Measurements from ENCODE around the gene POLR3F.
"Not testable (repeated sequence)": the region's sequence is repeated elsewhere in the genome, so short reads cannot be mapped to it uniquely, and the experiment has no call there.

The POLR3F gene

DNA sequence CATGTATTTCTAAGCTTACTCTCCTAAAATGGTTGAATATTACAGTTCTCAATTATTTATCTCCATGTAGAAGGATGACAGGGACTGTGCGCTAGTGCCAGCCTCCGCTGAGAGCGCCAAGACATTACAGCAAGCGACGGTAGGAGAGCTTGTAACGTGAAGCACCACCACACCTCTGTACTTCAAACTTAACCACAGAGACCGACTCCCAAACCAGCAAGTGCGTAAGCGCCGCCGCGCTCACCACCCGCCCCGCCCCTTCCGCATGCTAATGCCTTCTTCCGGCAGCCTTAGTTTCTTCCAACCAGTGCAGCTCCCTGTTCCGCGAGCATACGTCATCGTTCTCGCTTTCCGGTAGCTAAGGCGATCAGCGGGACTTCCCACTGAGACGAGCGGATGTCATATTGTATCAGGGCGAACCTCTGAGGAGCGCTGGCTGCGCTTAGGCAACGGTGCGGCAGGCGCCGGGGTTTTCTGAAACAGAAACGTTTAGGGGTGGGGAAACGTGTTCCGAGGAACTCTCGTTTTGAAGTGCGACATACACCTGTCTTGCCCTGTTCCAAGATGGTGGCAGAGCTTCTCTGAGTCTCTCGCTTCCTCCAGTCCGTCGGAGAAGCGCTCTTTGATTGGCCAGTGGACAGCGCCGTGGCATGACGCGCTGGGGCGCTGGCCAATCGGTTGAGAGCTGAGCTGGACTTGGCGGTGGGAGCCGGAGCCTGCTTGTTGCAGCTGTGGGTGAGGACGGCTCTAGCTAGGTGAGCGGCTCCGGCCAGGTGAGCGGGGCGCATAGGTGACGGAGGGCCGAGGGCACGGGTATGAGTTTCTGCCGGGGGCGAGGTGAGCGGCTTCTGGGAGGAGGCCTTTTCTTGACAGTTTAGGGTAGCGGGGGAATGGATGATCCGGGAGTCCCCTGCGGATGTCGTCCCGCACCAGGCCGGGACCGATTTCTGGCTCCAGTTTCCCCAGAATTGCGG lies 40.3 kb downstream of the POLR3F start, which contains the start of gene SEC23B:
Gene SEC23B, plus strand, starts transcription at position 723 of the 974 bp plus-strand sequence. CDS start 2,896 bp downstream, outside the sequence.
- DNase-seq: peak; percentile 90

DNA sequence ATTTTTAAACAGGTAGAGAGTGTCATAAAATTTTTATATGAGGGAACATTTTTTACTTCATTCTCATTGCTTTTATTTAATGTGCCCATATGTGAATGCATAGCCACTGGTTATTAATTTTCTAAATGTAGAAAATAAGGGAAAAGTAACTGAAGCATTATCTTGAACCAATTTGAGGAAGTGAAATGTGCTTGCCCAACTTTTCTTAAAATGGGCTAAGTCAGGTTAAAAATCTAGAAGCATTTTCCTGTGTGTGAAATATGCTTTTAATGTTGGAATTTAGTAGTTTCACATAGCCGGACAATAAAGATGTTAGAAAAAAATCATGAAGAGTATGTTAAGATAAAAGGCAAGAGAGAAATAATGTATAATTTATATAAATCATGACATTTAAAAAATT lies 44.4 kb downstream of the POLR3F start:
- no peak for DNase-seq

DNA sequence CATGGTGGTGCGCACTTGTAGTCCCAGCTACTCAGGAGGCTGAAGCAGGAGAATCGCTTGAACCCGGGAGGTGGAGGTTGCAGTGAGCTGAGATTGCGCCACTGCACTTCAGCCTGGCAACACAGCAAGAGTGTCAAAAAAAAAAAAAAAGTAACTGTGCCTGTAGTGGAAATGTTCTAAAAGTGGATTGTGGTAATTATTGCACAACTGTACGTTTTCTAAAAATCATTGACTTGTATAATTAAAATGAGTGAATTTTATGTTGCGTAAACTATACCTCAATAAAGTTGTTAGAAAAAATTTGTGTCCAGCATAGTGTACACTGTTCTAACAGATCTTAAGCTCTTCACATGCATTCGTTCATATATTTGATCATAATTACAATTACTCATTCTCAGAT lies 46.0 kb downstream of the POLR3F start:
- DNase-seq: no peak

- no peak for DNase-seq
These were observed 46.9 kb downstream of the POLR3F start for GRCh38 chr20:18514127-18514526.

DNA sequence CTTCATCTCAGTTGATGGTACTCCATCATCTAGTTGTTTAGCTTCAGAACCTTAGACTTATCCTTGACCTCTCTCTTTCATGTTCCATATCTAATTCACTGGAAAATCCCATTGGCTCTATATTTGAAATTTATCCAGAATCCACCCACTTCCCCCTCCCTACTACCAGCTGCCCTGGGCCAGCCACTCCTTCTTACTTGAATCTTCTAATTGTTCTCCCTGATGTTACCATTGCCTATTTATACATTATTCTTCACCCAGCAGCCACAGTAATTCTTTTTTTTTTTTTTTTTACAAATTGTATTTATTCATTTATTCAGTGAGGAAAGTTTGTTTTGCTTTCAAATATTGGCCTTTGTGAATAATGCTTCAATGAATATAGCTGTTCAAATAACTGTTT lies 48.8 kb downstream of the POLR3F start:
- no peak for DNase-seq

GRCh38 chr20:18522066-18522465 lies 54.9 kb downstream of the POLR3F start:
- DNase-seq: not testable (repeated sequence)

DNA sequence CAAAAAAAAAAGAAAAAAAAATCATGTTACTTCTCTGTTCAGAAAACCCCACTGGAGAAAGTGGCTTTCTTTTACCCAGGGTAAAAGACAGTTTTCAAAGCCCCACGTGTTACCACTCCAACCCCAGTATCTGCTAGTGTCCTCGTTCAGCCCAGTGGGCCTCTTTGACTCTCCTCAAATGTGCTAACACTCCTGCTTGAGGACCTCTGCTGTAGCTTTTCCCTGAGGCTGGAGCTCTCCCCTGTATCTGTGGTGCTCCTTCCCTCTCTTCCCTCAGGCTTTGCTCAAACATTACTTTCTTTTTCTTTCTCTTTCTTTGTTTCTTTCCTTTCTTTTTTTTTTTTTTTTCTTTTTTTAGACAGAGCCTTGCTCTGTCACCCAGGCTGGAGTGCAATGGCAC lies 55.9 kb downstream of the POLR3F start:
- DNase-seq: no peak

- DNase-seq: no peak
These were observed 57.5 kb downstream of the POLR3F start for GRCh38 chr20:18524646-18525045.

DNA sequence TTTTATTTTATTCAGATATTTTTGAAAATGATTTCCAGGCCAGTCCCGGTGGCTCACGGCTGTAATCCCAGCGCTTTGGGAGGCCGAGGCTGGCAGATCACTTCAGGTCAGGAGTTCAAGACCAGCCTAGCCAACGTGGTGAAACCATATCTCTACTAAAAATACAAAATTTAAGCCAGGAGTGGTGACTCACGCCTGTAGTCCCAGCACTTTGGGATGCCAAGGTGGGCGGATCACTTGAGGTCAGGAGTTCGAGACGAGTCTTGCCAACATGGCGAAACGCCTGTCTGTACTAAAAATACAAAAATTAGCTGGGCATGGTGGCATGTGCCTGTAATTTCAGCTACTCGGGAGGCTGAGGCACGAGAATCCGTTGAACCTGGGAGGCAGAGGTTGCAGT lies 59.6 kb downstream of the POLR3F start:
- not testable (repeated sequence) for DNase-seq

DNA sequence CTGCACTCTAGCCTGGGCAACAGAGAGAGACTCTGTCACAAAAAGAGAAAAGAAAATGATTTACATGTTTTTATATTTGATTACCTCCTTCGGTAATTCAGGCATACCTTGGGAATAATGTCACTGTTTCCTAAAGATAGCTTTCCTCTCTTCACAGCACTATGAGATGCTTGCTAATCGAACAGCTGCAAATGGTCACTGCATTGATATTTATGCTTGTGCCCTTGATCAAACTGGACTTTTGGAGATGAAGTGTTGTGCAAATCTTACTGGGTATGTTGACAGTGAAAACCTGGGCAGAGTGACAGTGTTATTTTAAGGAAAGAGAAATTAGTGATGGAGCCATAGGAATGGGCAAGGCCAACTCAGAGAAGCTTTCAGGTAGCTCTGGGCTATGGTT lies 60.1 kb downstream of the POLR3F start:
- DNase-seq: no peak

- DNase-seq: no peak
These were observed 60.6 kb downstream of the POLR3F start for GRCh38 chr20:18527836-18528235.

DNA sequence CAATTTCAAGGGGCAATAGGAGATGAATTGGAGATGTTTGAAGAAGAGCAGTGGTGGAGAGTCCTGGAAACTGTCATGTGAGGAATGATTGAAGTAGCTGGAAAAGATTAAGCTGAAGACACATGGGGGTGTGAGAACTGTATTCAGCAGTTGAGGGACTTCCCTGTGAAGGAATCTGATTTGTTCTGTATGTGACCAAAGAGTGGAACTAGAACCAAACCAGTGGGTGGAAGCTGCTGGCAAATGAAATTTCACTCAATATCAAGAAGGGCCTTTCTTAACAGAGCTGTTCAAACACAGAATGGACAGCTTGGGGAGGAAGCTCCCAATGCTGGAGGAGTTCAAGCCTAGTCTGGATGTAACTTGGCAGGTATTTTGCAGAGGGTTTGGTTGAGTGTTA lies 61.9 kb downstream of the POLR3F start:
- DNase-seq: no peak

- DNase-seq: no peak
These were observed 65.4 kb downstream of the POLR3F start for GRCh38 chr20:18532626-18533025.

DNA sequence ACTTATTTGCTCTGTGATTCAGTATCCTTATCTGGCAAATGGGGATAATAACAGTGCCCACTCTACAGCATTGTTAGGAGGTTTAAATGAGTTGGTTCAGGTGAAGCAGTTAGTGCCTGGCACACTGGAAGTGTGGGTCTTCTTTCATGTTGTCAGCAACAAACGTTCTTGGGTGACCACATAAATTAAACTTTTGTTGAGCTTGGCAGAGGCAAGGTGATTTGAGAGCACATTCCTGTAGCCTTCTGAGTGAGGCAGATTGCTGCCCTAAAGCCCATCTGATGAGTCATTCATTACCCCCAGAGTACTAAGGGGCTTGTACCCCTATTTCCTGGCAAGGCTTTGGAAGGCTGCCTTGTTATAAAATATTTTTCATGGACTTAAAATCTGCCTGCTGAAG lies 66.3 kb downstream of the POLR3F start:
- DNase-seq: no peak

DNA sequence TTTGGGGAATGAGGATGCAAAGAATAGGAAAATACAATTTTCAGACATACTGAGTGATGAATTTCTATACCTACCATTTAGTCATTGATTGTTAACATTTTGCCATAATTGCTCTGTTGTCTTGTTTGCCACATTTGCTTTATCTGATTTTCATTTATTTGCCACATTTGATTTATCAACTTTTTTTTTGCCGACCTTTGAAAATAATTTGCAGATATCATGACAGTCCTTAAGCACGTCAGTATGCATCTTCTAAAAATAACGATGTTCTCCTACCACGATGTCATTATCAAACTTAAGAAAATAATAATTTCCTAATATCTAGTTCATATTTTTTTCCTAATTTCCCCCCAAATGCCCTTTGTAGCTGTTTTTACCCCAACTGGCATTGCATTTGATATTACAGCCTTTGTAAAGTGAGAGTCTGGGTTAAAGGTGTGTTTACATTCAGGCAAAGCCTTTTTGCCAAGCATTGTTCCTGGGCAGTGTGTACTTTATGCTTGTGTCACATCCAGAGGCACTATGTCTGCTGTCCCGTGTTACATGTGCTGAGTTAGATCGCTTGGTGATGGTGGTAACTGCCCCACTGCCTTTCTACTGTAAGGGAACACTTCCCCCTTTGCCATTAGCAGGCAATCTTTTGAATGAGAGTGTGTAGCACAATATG lies 66.9 kb downstream of the POLR3F start:
- DNase-seq: no peak
